Esophagus squamous epithelium (tissue), 4 donors: ENCODE measurements around the gene SLC22A3.

Experiments used
- POLR2A ChIP-seq, 4 donors: fragments of 450-650 bp; IDR thresholded peaks; one replicate each; pipeline ENCODE4 v1.6.1; 2017; ENCODE audit warnings: antibody characterized with exemption in 4 of 4, mild to moderate bottlenecking in 4 of 4, moderate library complexity in 3 of 4
- TF ChIP-seq, protein P1 (sequence below), 6 experiments: fragments of 450-650 bp in 4 of 6; fragments of 200-600 bp in 2 of 6; sonication (generic) in 2 of 6; IDR thresholded peaks; one replicate each; pipeline ENCODE4 v1.5.1; 2016 to 2019; ENCODE audit warnings: antibody characterized with exemption in 6 of 6, mild to moderate bottlenecking in 4 of 6, moderate library complexity in 4 of 6

- TF ChIP-seq, protein P1, sequence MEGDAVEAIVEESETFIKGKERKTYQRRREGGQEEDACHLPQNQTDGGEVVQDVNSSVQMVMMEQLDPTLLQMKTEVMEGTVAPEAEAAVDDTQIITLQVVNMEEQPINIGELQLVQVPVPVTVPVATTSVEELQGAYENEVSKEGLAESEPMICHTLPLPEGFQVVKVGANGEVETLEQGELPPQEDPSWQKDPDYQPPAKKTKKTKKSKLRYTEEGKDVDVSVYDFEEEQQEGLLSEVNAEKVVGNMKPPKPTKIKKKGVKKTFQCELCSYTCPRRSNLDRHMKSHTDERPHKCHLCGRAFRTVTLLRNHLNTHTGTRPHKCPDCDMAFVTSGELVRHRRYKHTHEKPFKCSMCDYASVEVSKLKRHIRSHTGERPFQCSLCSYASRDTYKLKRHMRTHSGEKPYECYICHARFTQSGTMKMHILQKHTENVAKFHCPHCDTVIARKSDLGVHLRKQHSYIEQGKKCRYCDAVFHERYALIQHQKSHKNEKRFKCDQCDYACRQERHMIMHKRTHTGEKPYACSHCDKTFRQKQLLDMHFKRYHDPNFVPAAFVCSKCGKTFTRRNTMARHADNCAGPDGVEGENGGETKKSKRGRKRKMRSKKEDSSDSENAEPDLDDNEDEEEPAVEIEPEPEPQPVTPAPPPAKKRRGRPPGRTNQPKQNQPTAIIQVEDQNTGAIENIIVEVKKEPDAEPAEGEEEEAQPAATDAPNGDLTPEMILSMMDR (IDR thresholded peaks at IDR 0.05) = no peak
- TF ChIP-seq POLR2A (IDR thresholded peaks at IDR 0.05) = no peak
Measured at GRCh38 chr6:160315310-160315709, 32.9 kb upstream of the SLC22A3 start.
